ENCODE measurements around the gene TOMM5. TPM values are rescaled to one million over a fixed set of nuclear protein-coding genes. Genes with fewer than 3 reads are reported as not detected.

TOMM5 gene
- total and polyA plus RNA-seq, 2 donors (not counting 1 experiment from before 2014, with no cell fraction given) = 113 to 162 TPM

- H3K36me3 ChIP-seq (ENCODE audit: control insufficient read depth, insufficient read depth, low read length) = no peaks in the 10 kb centered on the region
- no peak overlapping the region for H3K4me2 ChIP-seq (ENCODE audit: extremely low read depth, insufficient read depth, low read length)
- no peaks in the 10 kb centered on the region for H4K20me1 ChIP-seq (ENCODE audit: control insufficient read depth, extremely low read depth, insufficient read depth, low read length)
- H3K79me2 ChIP-seq (ENCODE audit: control insufficient read depth, insufficient read depth, low read length) = no peaks in the 10 kb centered on the region
- no peaks in the 10 kb centered on the region for H3K4me1 ChIP-seq (ENCODE audit: control insufficient read depth, extremely low read depth, insufficient read depth, low read length)
- H3K27me3 ChIP-seq (ENCODE audit: control insufficient read depth, insufficient read depth, low read length) = no peaks in the 10 kb centered on the region
- H3K9me3 ChIP-seq (ENCODE audit: control insufficient read depth, insufficient read depth, low read depth, low read length) = no peaks in the 10 kb centered on the region
- no peak overlapping the region for H2AFZ ChIP-seq (ENCODE audit: low read length)
- TF ChIP-seq EZH2 (IDR thresholded peaks at IDR 0.05; ENCODE audit: low read length, missing control alignments) (no peak), CTCF (conservative IDR thresholded peaks at IDR 0.05 in 1 of 2, IDR thresholded peaks at IDR 0.05 in 1 of 2; ENCODE audit: low read depth in 1 of 2, low read length in 2 of 2) (no peak)
- H3K27ac ChIP-seq (ENCODE audit: insufficient read depth, low read length) = no peak overlapping the region
- H3K9ac ChIP-seq (ENCODE audit: insufficient read depth, low read length) = no peak overlapping the region
- H3K4me3 ChIP-seq (replicated peaks in 1 of 4; ENCODE audit: control extremely low read depth in 1 of 4, insufficient read depth in 1 of 4, low read depth in 3 of 4, low read length in 4 of 4) = no peak overlapping the region
- no peak for DNase-seq (ENCODE audit: low read depth in 2 of 2)
Measured at GRCh38 chr9:37625758-37626147, 33.4 kb upstream of the TOMM5 start.

- Histone ChIP-seq H3K36me3 (ENCODE audit: control insufficient read depth, insufficient read depth, low read length) (no peaks in the 10 kb centered on the region), H3K27ac (ENCODE audit: insufficient read depth, low read length) (no peak overlapping the region), H2AFZ (ENCODE audit: low read length) (no peak overlapping the region), H3K27me3 (ENCODE audit: control insufficient read depth, insufficient read depth, low read length) (no peaks in the 10 kb centered on the region), H3K79me2 (ENCODE audit: control insufficient read depth, insufficient read depth, low read length) (no peaks in the 10 kb centered on the region), H3K9ac (ENCODE audit: insufficient read depth, low read length) (no peak overlapping the region), H3K4me3 (replicated peaks in 1 of 4; ENCODE audit: control extremely low read depth in 1 of 4, insufficient read depth in 1 of 4, low read depth in 3 of 4, low read length in 4 of 4) (no peak overlapping the region), H4K20me1 (ENCODE audit: control insufficient read depth, extremely low read depth, insufficient read depth, low read length) (no peaks in the 10 kb centered on the region), H3K4me1 (ENCODE audit: control insufficient read depth, extremely low read depth, insufficient read depth, low read length) (no peaks in the 10 kb centered on the region), H3K9me3 (ENCODE audit: control insufficient read depth, insufficient read depth, low read depth, low read length) (no peaks in the 10 kb centered on the region), H3K4me2 (ENCODE audit: extremely low read depth, insufficient read depth, low read length) (no peak overlapping the region)
- no peak for TF ChIP-seq CTCF (conservative IDR thresholded peaks at IDR 0.05 in 1 of 2, IDR thresholded peaks at IDR 0.05 in 1 of 2; ENCODE audit: low read depth in 1 of 2, low read length in 2 of 2)
- no peak for TF ChIP-seq EZH2 (IDR thresholded peaks at IDR 0.05; ENCODE audit: low read length, missing control alignments)
- DNase-seq (ENCODE audit: low read depth in 2 of 2) = no peak
Measured at GRCh38 chr9:37625036-37625757, 32.8 kb upstream of the TOMM5 start.

GRCh38 chr9:37624073-37624472 is 31.7 kb upstream of the TOMM5 start:
- H2AFZ ChIP-seq (ENCODE audit: low read length) = no peak overlapping the region
- H3K9me3 ChIP-seq (ENCODE audit: control insufficient read depth, insufficient read depth, low read depth, low read length) = no peaks in the 10 kb centered on the region
- H3K4me2 ChIP-seq (ENCODE audit: extremely low read depth, insufficient read depth, low read length) = no peak overlapping the region
- no peaks in the 10 kb centered on the region for H3K36me3 ChIP-seq (ENCODE audit: control insufficient read depth, insufficient read depth, low read length)
- no peaks in the 10 kb centered on the region for H3K4me1 ChIP-seq (ENCODE audit: control insufficient read depth, extremely low read depth, insufficient read depth, low read length)
- no peaks in the 10 kb centered on the region for H3K79me2 ChIP-seq (ENCODE audit: control insufficient read depth, insufficient read depth, low read length)
- no peak for DNase-seq (ENCODE audit: low read depth in 2 of 2)
- no peaks in the 10 kb centered on the region for H4K20me1 ChIP-seq (ENCODE audit: control insufficient read depth, extremely low read depth, insufficient read depth, low read length)
- TF ChIP-seq CTCF (conservative IDR thresholded peaks at IDR 0.05 in 1 of 2, IDR thresholded peaks at IDR 0.05 in 1 of 2; ENCODE audit: low read depth in 1 of 2, low read length in 2 of 2) (no peak), EZH2 (IDR thresholded peaks at IDR 0.05; ENCODE audit: low read length, missing control alignments) (no peak)
- no peak overlapping the region for H3K4me3 ChIP-seq (replicated peaks in 1 of 4; ENCODE audit: control extremely low read depth in 1 of 4, insufficient read depth in 1 of 4, low read depth in 3 of 4, low read length in 4 of 4)
- no peak overlapping the region for H3K27ac ChIP-seq (ENCODE audit: insufficient read depth, low read length)
- no peaks in the 10 kb centered on the region for H3K27me3 ChIP-seq (ENCODE audit: control insufficient read depth, insufficient read depth, low read length)
- no peak overlapping the region for H3K9ac ChIP-seq (ENCODE audit: insufficient read depth, low read length)
